ENCODE measurements around the gene CGNL1.

Gene CGNL1

GRCh38 chr15:57528940-57529565, 152.7 kb downstream of the CGNL1 start:
- no peaks in the 10 kb centered on the region for H3K27me3 ChIP-seq (ENCODE audit: low read length)
- H2AFZ ChIP-seq (ENCODE audit: low read depth, low read length, severe bottlenecking) = no peak overlapping the region
- H3F3A ChIP-seq (ENCODE audit: insufficient read depth) = no peaks in the 10 kb centered on the region
- no peaks in the 10 kb centered on the region for H3K36me3 ChIP-seq (ENCODE audit: low read length)
- no peak overlapping the region for H3K4me3 ChIP-seq (ENCODE audit: insufficient read depth, low read length, poor library complexity, severe bottlenecking)
- H3K9me3 ChIP-seq (ENCODE audit: insufficient read depth, low read length) = no peaks in the 10 kb centered on the region
- H3K79me2 ChIP-seq (ENCODE audit: insufficient read depth, low read length) = no peaks in the 10 kb centered on the region
- no peaks in the 10 kb centered on the region for H4K20me1 ChIP-seq (ENCODE audit: low read depth, low read length)
- no peak overlapping the region for H3K9ac ChIP-seq (ENCODE audit: low read length)
- TF ChIP-seq CTCF (IDR thresholded peaks at IDR 0.05; ENCODE audit: insufficient read depth, low read length, poor library complexity, severe bottlenecking) = no peak
- no peak for TF ChIP-seq EZH2phosphoT487 (conservative IDR thresholded peaks at IDR 0.05; ENCODE audit: low read length)
- no peak overlapping the region for H3K4me2 ChIP-seq (ENCODE audit: low read depth, low read length, poor library complexity, severe bottlenecking)
- no peaks in the 10 kb centered on the region for H3K9me2 ChIP-seq (replicated peaks; ENCODE audit: insufficient read depth, low read length)
- H3K27ac ChIP-seq (ENCODE audit: low read depth, low read length) = no peak overlapping the region

GRCh38 chr15:57529748-57530147, 153.4 kb downstream of the CGNL1 start:
- H3K4me3 ChIP-seq (ENCODE audit: insufficient read depth, low read length, poor library complexity, severe bottlenecking) = no peak overlapping the region
- H3F3A ChIP-seq (ENCODE audit: insufficient read depth) = no peaks in the 10 kb centered on the region
- TF ChIP-seq CTCF (IDR thresholded peaks at IDR 0.05; ENCODE audit: insufficient read depth, low read length, poor library complexity, severe bottlenecking) (no peak), EZH2phosphoT487 (conservative IDR thresholded peaks at IDR 0.05; ENCODE audit: low read length) (no peak)
- H3K27me3 ChIP-seq (ENCODE audit: low read length) = no peaks in the 10 kb centered on the region
- H3K79me2 ChIP-seq (ENCODE audit: insufficient read depth, low read length) = no peaks in the 10 kb centered on the region
- no peak overlapping the region for H3K4me2 ChIP-seq (ENCODE audit: low read depth, low read length, poor library complexity, severe bottlenecking)
- no peak overlapping the region for H3K9ac ChIP-seq (ENCODE audit: low read length)
- no peaks in the 10 kb centered on the region for H3K36me3 ChIP-seq (ENCODE audit: low read length)
- no peaks in the 10 kb centered on the region for H4K20me1 ChIP-seq (ENCODE audit: low read depth, low read length)
- no peaks in the 10 kb centered on the region for H3K9me3 ChIP-seq (ENCODE audit: insufficient read depth, low read length)
- no peak overlapping the region for H3K27ac ChIP-seq (ENCODE audit: low read depth, low read length)
- H3K9me2 ChIP-seq (replicated peaks; ENCODE audit: insufficient read depth, low read length) = no peaks in the 10 kb centered on the region
- no peak overlapping the region for H2AFZ ChIP-seq (ENCODE audit: low read depth, low read length, severe bottlenecking)

GRCh38 chr15:57532731-57533447, 156.6 kb downstream of the CGNL1 start:
- Histone ChIP-seq H3K27ac (ENCODE audit: low read depth, low read length) (no peak overlapping the region), H3K4me3 (ENCODE audit: insufficient read depth, low read length, poor library complexity, severe bottlenecking) (no peak overlapping the region), H3K36me3 (ENCODE audit: low read length) (no peaks in the 10 kb centered on the region), H3F3A (ENCODE audit: insufficient read depth) (no peaks in the 10 kb centered on the region), H3K9me3 (ENCODE audit: insufficient read depth, low read length) (no peaks in the 10 kb centered on the region), H4K20me1 (ENCODE audit: low read depth, low read length) (no peaks in the 10 kb centered on the region), H3K9ac (ENCODE audit: low read length) (no peak overlapping the region), H2AFZ (ENCODE audit: low read depth, low read length, severe bottlenecking) (no peak overlapping the region), H3K79me2 (ENCODE audit: insufficient read depth, low read length) (no peaks in the 10 kb centered on the region), H3K4me2 (ENCODE audit: low read depth, low read length, poor library complexity, severe bottlenecking) (no peak overlapping the region), H3K9me2 (replicated peaks; ENCODE audit: insufficient read depth, low read length) (no peaks in the 10 kb centered on the region), H3K27me3 (ENCODE audit: low read length) (no peaks in the 10 kb centered on the region)
- TF ChIP-seq CTCF (IDR thresholded peaks at IDR 0.05; ENCODE audit: insufficient read depth, low read length, poor library complexity, severe bottlenecking) = no peak
- TF ChIP-seq EZH2phosphoT487 (conservative IDR thresholded peaks at IDR 0.05; ENCODE audit: low read length) = no peak

All from SU-DHL-6 (cell line).